IMR-90 (cell line): ENCODE data around the gene HEPHL1. TPM values are rescaled to one million over a fixed set of nuclear protein-coding genes. Genes with fewer than 3 reads are reported as not detected.

ENCODE experiments used
- ATAC-seq: fragments of 200-7000 bp; cut with Tn5 transposase; 2 replicates; pipeline ENCODE4 v1.9.1; 2020; ENCODE audit warnings: low read depth, mild to moderate bottlenecking, moderate library complexity
- BruUV-seq: library from RNA; stranded (reverse); fragments of 400-500 nt; replicated peaks from 2 replicates; lab custom pipeline; 2021; lab: Mats Ljungman, UMichigan
- CTCF ChIA-PET: fragments of 300-600 bp; formaldehyde crosslinking; extraction: SDS; loops from one replicate; lab custom pipeline; 2021; ENCODE audit warnings: antibody characterized with exemption; lab: Yijun Ruan, JAX
- POLR2A ChIA-PET: fragments of 300-600 bp; sonication (Branson Sonifier 250); formaldehyde crosslinking; loops from one replicate; lab custom pipeline; 2022; ENCODE audit warnings: antibody characterized with exemption; ENCODE audit not compliant: unreplicated experiment; lab: Charles Lee
- DNase-seq: peaks from one replicate; pipeline ENCODE4 v3.0.0; 2013
- H2AFZ ChIP-seq: replicated peaks from 2 replicates; pipeline ENCODE3; 2013; ENCODE audit warnings: low read length, mild to moderate bottlenecking; ENCODE audit not compliant: poor library complexity
- H2AK5ac ChIP-seq: 2 replicates; pipeline ENCODE4 v1.6.1; 2013; ENCODE audit warnings: low read depth, low read length, inconsistent platforms
- H2AK9ac ChIP-seq: replicated peaks from 2 replicates; pipeline ENCODE3; 2013; ENCODE audit warnings: mild to moderate bottlenecking, low read depth, low read length, moderate library complexity; ENCODE audit not compliant: poor library complexity
- H2BK120ac ChIP-seq: 2 replicates; pipeline ENCODE4 v1.6.1; 2013; ENCODE audit warnings: low read depth, low read length, inconsistent platforms
- H2BK15ac ChIP-seq: 3 replicates; pipeline ENCODE4 v1.6.1; 2013; ENCODE audit warnings: low read depth, low read length, inconsistent platforms
- H2BK20ac ChIP-seq: 2 replicates; pipeline ENCODE4 v1.6.1; 2013; ENCODE audit warnings: low read depth, mild to moderate bottlenecking, inconsistent platforms, low read length, moderate library complexity
- H2BK5ac ChIP-seq: 2 replicates; pipeline ENCODE4 v1.6.1; 2013; ENCODE audit warnings: mild to moderate bottlenecking, low read depth, low read length, inconsistent platforms; ENCODE audit not compliant: poor library complexity, severe bottlenecking
- H3K14ac ChIP-seq: replicated peaks from 2 replicates; pipeline ENCODE4 v1.6.1; 2013; ENCODE audit warnings: low read depth, low read length, inconsistent platforms
- H3K18ac ChIP-seq: 2 replicates; pipeline ENCODE4 v1.6.1; 2013; ENCODE audit warnings: low read depth, low read length, control low read depth
- H3K23ac ChIP-seq: 2 replicates; pipeline ENCODE4 v1.6.1; 2013; ENCODE audit warnings: low read depth, low read length, inconsistent platforms
- H3K27ac ChIP-seq: 2 replicates; pipeline ENCODE4 v1.5.1; 2013; ENCODE audit warnings: mild to moderate bottlenecking, control low read depth, low read length; ENCODE audit not compliant: insufficient read depth
- H3K27me3 ChIP-seq: 2 replicates; pipeline ENCODE4 v1.6.1; 2013; ENCODE audit warnings: low read length; ENCODE audit not compliant: control insufficient read depth, insufficient read depth
- H3K36me3 ChIP-seq: 2 replicates; pipeline ENCODE4 v1.6.1; 2013; ENCODE audit warnings: low read length, mixed read lengths; ENCODE audit not compliant: control insufficient read depth, insufficient read depth
- H3K4ac ChIP-seq: 2 replicates; pipeline ENCODE4 v1.6.1; 2013; ENCODE audit warnings: low read depth, low read length, inconsistent platforms
- H3K4me1 ChIP-seq: 2 replicates; pipeline ENCODE4 v1.6.1; 2013; ENCODE audit warnings: low read length, mixed read lengths; ENCODE audit not compliant: control insufficient read depth, insufficient read depth
- H3K4me2 ChIP-seq: 2 replicates; pipeline ENCODE4 v1.6.1; 2013; ENCODE audit warnings: low read depth, mild to moderate bottlenecking, control low read depth, low read length, moderate library complexity
- H3K4me3 ChIP-seq: 2 replicates; pipeline ENCODE4 v1.5.1; 2013; ENCODE audit warnings: low read depth, mild to moderate bottlenecking, control low read depth, low read length, moderate library complexity; ENCODE audit not compliant: insufficient read depth
- H3K56ac ChIP-seq: 2 replicates; pipeline ENCODE4 v1.6.1; 2013; ENCODE audit warnings: low read length, inconsistent platforms; ENCODE audit not compliant: insufficient read depth; ENCODE audit errors: extremely low read depth
- H3K79me1 ChIP-seq, 2 experiments: 2 replicates each; pipeline ENCODE4 v1.6.1; 2013; ENCODE audit warnings: low read length in 2 of 2, inconsistent platforms in 1 of 2, low read depth in 1 of 2
- H3K9ac ChIP-seq: 2 replicates; pipeline ENCODE4 v1.6.1; 2013; ENCODE audit warnings: low read depth, low read length, control low read depth
- H3K9me1 ChIP-seq: 2 replicates; pipeline ENCODE4 v1.6.1; 2013; ENCODE audit warnings: low read length, inconsistent platforms; ENCODE audit not compliant: insufficient read depth
- H3K9me3 ChIP-seq: 2 replicates; pipeline ENCODE4 v1.6.1; 2013; ENCODE audit warnings: low read length; ENCODE audit not compliant: control insufficient read depth, insufficient read depth
- H4K20me1 ChIP-seq: 2 replicates; pipeline ENCODE4 v1.6.1; 2013; ENCODE audit warnings: low read length, inconsistent platforms; ENCODE audit not compliant: insufficient read depth
- H4K5ac ChIP-seq: 2 replicates; pipeline ENCODE4 v1.6.1; 2013; ENCODE audit warnings: mild to moderate bottlenecking, low read depth, low read length, control low read depth
- H4K8ac ChIP-seq, 2 experiments: 2 replicates each; pipeline ENCODE4 v1.6.1; 2013; ENCODE audit warnings: low read depth in 2 of 2, low read length in 2 of 2, control low read depth in 1 of 2, inconsistent platforms in 1 of 2
- H4K91ac ChIP-seq: 2 replicates; pipeline ENCODE4 v1.6.1; 2013; ENCODE audit warnings: low read depth, low read length, inconsistent platforms; ENCODE audit not compliant: insufficient read depth
- BHLHE40 ChIP-seq: fragments of 150-350 bp; IDR thresholded peaks from 2 replicates; pipeline ENCODE4 v1.6.1; 2016; ENCODE audit warnings: mild to moderate bottlenecking, low read depth, low read length
- CEBPB ChIP-seq: IDR thresholded peaks from 2 replicates; pipeline ENCODE4 v1.6.1; 2012; ENCODE audit warnings: low read depth, low read length, improper control_type of control experiment
- CHD1 ChIP-seq: IDR thresholded peaks from 2 replicates; pipeline ENCODE4 v1.6.1; 2012; ENCODE audit warnings: low read depth, low read length, improper control_type of control experiment
- CTCF ChIP-seq: conservative IDR thresholded peaks from 2 replicates; pipeline ENCODE4 v1.5.1; 2012; ENCODE audit warnings: mild to moderate bottlenecking, low read depth, low read length, improper control_type of control experiment
- ELK1 ChIP-seq: fragments of 150-350 bp; IDR thresholded peaks from 2 replicates; pipeline ENCODE4 v1.6.1; 2016; ENCODE audit warnings: low read depth, mild to moderate bottlenecking, low read length, moderate library complexity, borderline replicate concordance
- MAFK ChIP-seq: IDR thresholded peaks from 2 replicates; pipeline ENCODE4 v1.6.1; 2012; ENCODE audit warnings: low read depth, low read length, improper control_type of control experiment
- MAZ ChIP-seq: IDR thresholded peaks from 2 replicates; pipeline ENCODE4 v1.6.1; 2012; ENCODE audit warnings: low read depth, mild to moderate bottlenecking, low read length, improper control_type of control experiment, moderate library complexity, borderline replicate concordance
- MXI1 ChIP-seq: IDR thresholded peaks from 2 replicates; pipeline ENCODE4 v1.6.1; 2012; ENCODE audit warnings: low read depth, mild to moderate bottlenecking, low read length, moderate library complexity, borderline replicate concordance
- NFE2L2 ChIP-seq: fragments of 150-350 bp; IDR thresholded peaks from 2 replicates; pipeline ENCODE4 v1.6.1; 2016; ENCODE audit warnings: low read depth, mild to moderate bottlenecking, low read length
- POLR2A ChIP-seq: IDR thresholded peaks from 2 replicates; pipeline ENCODE4 v1.6.1; 2012; ENCODE audit warnings: mild to moderate bottlenecking, low read depth, low read length
- RCOR1 ChIP-seq: IDR thresholded peaks from 2 replicates; pipeline ENCODE4 v1.6.1; 2012; ENCODE audit warnings: mild to moderate bottlenecking, low read length, improper control_type of control experiment; ENCODE audit not compliant: insufficient replicate concordance
- RFX5 ChIP-seq: IDR thresholded peaks from 2 replicates; pipeline ENCODE4 v1.8.0; 2012; ENCODE audit warnings: low read depth, mild to moderate bottlenecking, low read length, moderate library complexity
- USF2 ChIP-seq: fragments of 150-350 bp; IDR thresholded peaks from 2 replicates; pipeline ENCODE4 v1.6.1; 2017; ENCODE audit warnings: mild to moderate bottlenecking, antibody characterized with exemption, low read length, low read depth
- WGBS, 2 experiments: methylation state at CpG; one replicate each; pipeline versions ENCODE4 v1.1.5 to v1.1.7; 2013; ENCODE audit warnings: missing lambda C conversion rate in 2 of 2; ENCODE audit not compliant: insufficient read length in 1 of 2; ENCODE audit errors: extremely low coverage in 2 of 2; 5-methylcytosine and 5-hydroxymethylcytosine counted together
- dilution Hi-C: fragments of 300-500 bp; cut with HindIII; formaldehyde crosslinking; loops from one replicate; pipeline ENCODE4 v1.14.3; 2018; ENCODE audit warnings: low sequenced_read_pairs; ENCODE audit not compliant: unreplicated experiment
- in situ Hi-C: fragments of 300-500 bp; cut with MboI; formaldehyde crosslinking; loops from 3 replicates; pipeline ENCODE4 v1.14.3; 2019; ENCODE audit warnings: low sequenced_read_pairs, inconsistent platforms, mixed read lengths
- intact Hi-C: fragments of 100-400 bp; cut with micrococcal nuclease; formaldehyde crosslinking; loops from 2 replicates; pipeline ENCODE4 v1.10.0; 2022
- polyA plus RNA-seq, 3 experiments: library from polyadenylated mRNA; depleted of rRNA; stranded (reverse); fragments of >200 nt; gene quantifications; 2 replicates each; pipeline ENCODE4 v1.2.3, GENCODE V29; 2012; ENCODE audit warnings: low replicate concordance in 1 of 3
- total RNA-seq: library from RNA; depleted of rRNA; stranded (reverse); fragments of >200 nt; gene quantifications from 2 replicates; pipeline ENCODE4 v1.2.3, GENCODE V29; 2012

Gene HEPHL1
- total and polyA plus RNA-seq, 2 of the 4 experiments (the other 2 are of a cell fraction), result under 0.01 to 0.02 TPM

GRCh38 chr11:94129512-94130297 lies 108.6 kb downstream of the HEPHL1 start:
- H3K9ac ChIP-seq, result peak overlapping the region; percentile 84
- peaks cover 31% of the 10 kb centered on the region for H3K9me1 ChIP-seq
- peak overlapping the region; percentile 72 for H4K5ac ChIP-seq
- no peaks in the 10 kb centered on the region for H3K36me3 ChIP-seq
- dilution Hi-C loops, result no loop called here
- peak overlapping the region; percentile 88 for H3K4me3 ChIP-seq
- H3K4me2 ChIP-seq, result peak overlapping the region; percentile 85
- peak overlapping the region; percentile 99 for H3K23ac ChIP-seq
- peak overlapping the region; percentile 92 for H2AK9ac ChIP-seq
- peak overlapping the region; percentile 22; the same call in 2 of the 3 replicates for H2BK15ac ChIP-seq
- no TSS peak for BruUV-seq
- H2AFZ ChIP-seq, result peak overlapping the region; percentile 95
- peaks cover 25% of the 10 kb centered on the region for H4K20me1 ChIP-seq
- H3K9me3 ChIP-seq, result no peaks in the 10 kb centered on the region
- peak overlapping the region; percentile 90 for H3K27ac ChIP-seq
- ATAC-seq, result no peak
- no peaks in the 10 kb centered on the region for H3K27me3 ChIP-seq
- H2AK5ac ChIP-seq, result peak overlapping the region; percentile 92
- peak overlapping the region; percentile 78 to 84 for H4K8ac ChIP-seq
- H3K4me1 ChIP-seq, result peaks cover 25% of the 10 kb centered on the region
- intact Hi-C loops, result loop anchor here (1.0 to 5.0 kb wide), 4 partner anchors 41 to 363 kb away; partner anchors contain the start of genes ANKRD49 and MRE11
- peak overlapping the region; percentile 94 for H3K14ac ChIP-seq
- H3K4ac ChIP-seq, result peak overlapping the region; percentile 97
- in situ Hi-C loops, result loop anchor here (10.0 to 25.0 kb wide), 4 partner anchors 395 to 1117 kb away; partner anchors contain the start of gene AMOTL1
- H3K56ac ChIP-seq, result peak overlapping the region; percentile 92
- ChIA-PET POLR2A (interaction anchor here (0.5 kb wide), 1 partner anchor 111 kb away, joined by 9 read pairs; no protein-coding TSS in a partner anchor), CTCF (interaction anchor here (0.6 to 1.1 kb wide), 3 partner anchors 16 to 140 kb away, joined by 3 to 4 read pairs (median 4); no protein-coding TSS in a partner anchor)
- peaks cover 20 to 71% of the 10 kb centered on the region in 2 experiments for H3K79me1 ChIP-seq
- peak overlapping the region; percentile 84 for H2BK20ac ChIP-seq
- peak overlapping the region; percentile 68 for H2BK120ac ChIP-seq
- peak overlapping the region; percentile 92 for H2BK5ac ChIP-seq
- DNase-seq, result peak; percentile 39
- H3K18ac ChIP-seq, result peak overlapping the region; percentile 74
- WGBS, 2 experiments, result 2% methylated on average over 8 of the region's 20 CpGs; no CpG with 5 or more reads in 1 of the 2 experiments
- H4K91ac ChIP-seq, result peak overlapping the region; percentile 95
- TF ChIP-seq MAFK (no peak), CEBPB (no peak), BHLHE40 (0 out of 2 replicates have a peak, but pooled peaks have one; percentile 3), CHD1 (no peak), RCOR1 (no peak), MXI1 (peak; percentile 33; the same call in 1 of the 2 replicates), RFX5 (no peak), MAZ (no peak; the same call in 1 of the 2 replicates), CTCF (no peak), NFE2L2 (no peak), USF2 (peak; percentile 81), POLR2A (peak; percentile 44), ELK1 (no peak)
